Endothelial cell of umbilical vein (primary cell): ENCODE results near the gene MAP6D1.

Experiments
- EZH2 ChIP-seq: IDR thresholded peaks from 2 replicates; pipeline ENCODE4 v1.6.1; 2012; ENCODE audit warnings: borderline replicate concordance, low read depth, mild to moderate bottlenecking, moderate library complexity, low read length, inconsistent platforms; ENCODE audit not compliant: severe bottlenecking
- GATA2 ChIP-seq: IDR thresholded peaks from 2 replicates; pipeline ENCODE4 v1.7.0; 2011; ENCODE audit warnings: low read depth, mild to moderate bottlenecking, moderate library complexity, mixed read lengths, low read length; ENCODE audit not compliant: insufficient read length, insufficient read depth
- JUN ChIP-seq: IDR thresholded peaks from 2 replicates; pipeline ENCODE4 v1.6.1; 2011; ENCODE audit warnings: borderline replicate concordance, low read depth; ENCODE audit not compliant: insufficient read length, insufficient read depth
- MYC ChIP-seq: IDR thresholded peaks from one replicate; pipeline ENCODE4 v1.6.1; 2011; ENCODE audit warnings: mild to moderate bottlenecking, low read depth, low read length
- POLR2A ChIP-seq: IDR thresholded peaks from 2 replicates; pipeline ENCODE4 v1.6.1; 2012; ENCODE audit warnings: low read depth, mild to moderate bottlenecking, control low read depth, low read length
- POLR2AphosphoS5 ChIP-seq: IDR thresholded peaks from 2 replicates; pipeline ENCODE4 v1.6.1; 2012; ENCODE audit warnings: low read depth, mild to moderate bottlenecking, control low read depth, low read length, moderate library complexity; ENCODE audit not compliant: insufficient read depth
- TF ChIP-seq, protein P1 (sequence below), 2 donors: IDR thresholded peaks; 1 replicate in 1 of 2; 2 replicates in 1 of 2; pipeline ENCODE4 v1.5.1; 2011; ENCODE audit warnings: low read length in 2 of 2, mild to moderate bottlenecking in 2 of 2, moderate library complexity in 2 of 2, control low read depth in 1 of 2, inconsistent platforms in 1 of 2, low read depth in 1 of 2; ENCODE audit not compliant: insufficient read depth in 1 of 2; ENCODE audit errors: extremely low read depth in 1 of 2

DNA sequence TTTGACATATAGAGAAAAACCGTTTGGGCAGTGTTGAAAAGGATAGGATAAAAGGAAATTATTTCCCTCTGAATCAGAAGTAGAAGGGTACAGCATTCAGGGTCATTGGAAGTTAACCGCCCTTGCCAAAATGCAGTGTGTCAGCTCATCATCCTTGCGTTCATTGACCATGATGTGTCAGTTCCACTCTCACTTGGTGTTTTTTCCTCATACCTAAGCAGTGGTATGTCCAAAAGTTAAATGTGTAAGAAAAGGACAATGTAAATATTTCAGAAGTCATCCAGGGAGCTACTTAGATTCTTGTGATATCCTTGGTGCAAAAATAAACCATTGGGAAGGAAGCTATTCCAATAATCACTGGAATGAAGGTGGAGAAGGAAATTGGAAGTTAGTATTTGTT, 50.7 kb downstream of the MAP6D1 start:
- TF ChIP-seq, protein P1, sequence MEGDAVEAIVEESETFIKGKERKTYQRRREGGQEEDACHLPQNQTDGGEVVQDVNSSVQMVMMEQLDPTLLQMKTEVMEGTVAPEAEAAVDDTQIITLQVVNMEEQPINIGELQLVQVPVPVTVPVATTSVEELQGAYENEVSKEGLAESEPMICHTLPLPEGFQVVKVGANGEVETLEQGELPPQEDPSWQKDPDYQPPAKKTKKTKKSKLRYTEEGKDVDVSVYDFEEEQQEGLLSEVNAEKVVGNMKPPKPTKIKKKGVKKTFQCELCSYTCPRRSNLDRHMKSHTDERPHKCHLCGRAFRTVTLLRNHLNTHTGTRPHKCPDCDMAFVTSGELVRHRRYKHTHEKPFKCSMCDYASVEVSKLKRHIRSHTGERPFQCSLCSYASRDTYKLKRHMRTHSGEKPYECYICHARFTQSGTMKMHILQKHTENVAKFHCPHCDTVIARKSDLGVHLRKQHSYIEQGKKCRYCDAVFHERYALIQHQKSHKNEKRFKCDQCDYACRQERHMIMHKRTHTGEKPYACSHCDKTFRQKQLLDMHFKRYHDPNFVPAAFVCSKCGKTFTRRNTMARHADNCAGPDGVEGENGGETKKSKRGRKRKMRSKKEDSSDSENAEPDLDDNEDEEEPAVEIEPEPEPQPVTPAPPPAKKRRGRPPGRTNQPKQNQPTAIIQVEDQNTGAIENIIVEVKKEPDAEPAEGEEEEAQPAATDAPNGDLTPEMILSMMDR (IDR thresholded peaks at IDR 0.05; ENCODE audit: extremely low read depth in 1 of 2, insufficient read depth in 1 of 2, low read depth in 1 of 2, low read length in 2 of 2): no peak
- no peak for TF ChIP-seq POLR2A
- TF ChIP-seq POLR2AphosphoS5: no peak
- no peak for TF ChIP-seq GATA2
- no peak for TF ChIP-seq EZH2
- TF ChIP-seq MYC: no peak
- no peak for TF ChIP-seq JUN
